Measurements from ENCODE around the gene TACC2.

Gene TACC2

GRCh38 chr10:122282253-122282671 is 293.3 kb downstream of the TACC2 start:
- DNase-seq: no peak

- DNase-seq: no peak
Measured at GRCh38 chr10:122282909-122283308, 293.9 kb downstream of the TACC2 start.

GRCh38 chr10:122285506-122286444 is 296.8 kb downstream of the TACC2 start:
- no peak for DNase-seq

GRCh38 chr10:122286867-122287266 is 297.9 kb downstream of the TACC2 start:
- no peak for DNase-seq

GRCh38 chr10:122287570-122287969 is 298.6 kb downstream of the TACC2 start:
- no peak for DNase-seq

GRCh38 chr10:122288262-122288661 is 299.3 kb downstream of the TACC2 start:
- DNase-seq: no peak

GRCh38 chr10:122288917-122289316 is 300.0 kb downstream of the TACC2 start:
- DNase-seq: no peak

- DNase-seq: no peak
Measured at GRCh38 chr10:122290334-122290733, 301.4 kb downstream of the TACC2 start.

GRCh38 chr10:122290833-122291532 is 302.0 kb downstream of the TACC2 start:
- no peak for DNase-seq

- DNase-seq: no peak
Measured at GRCh38 chr10:122291739-122292138, 302.8 kb downstream of the TACC2 start.

GRCh38 chr10:122292376-122292775 is 303.4 kb downstream of the TACC2 start:
- DNase-seq: no peak

- no peak for DNase-seq
Measured at GRCh38 chr10:122293156-122293960, 304.4 kb downstream of the TACC2 start.

- DNase-seq: no peak
Measured at GRCh38 chr10:122293961-122294380, 305.0 kb downstream of the TACC2 start.

GRCh38 chr10:122294511-122295450 is 305.8 kb downstream of the TACC2 start:
- no peak for DNase-seq

GRCh38 chr10:122295451-122295809 is 306.5 kb downstream of the TACC2 start:
- no peak for DNase-seq

- DNase-seq: no peak
Measured at GRCh38 chr10:122296363-122297120, 307.6 kb downstream of the TACC2 start.

GRCh38 chr10:122297583-122297982 is 308.6 kb downstream of the TACC2 start:
- DNase-seq: no peak

- no peak for DNase-seq
Measured at GRCh38 chr10:122298206-122298597, 309.2 kb downstream of the TACC2 start.

GRCh38 chr10:122298598-122299301 is 309.8 kb downstream of the TACC2 start:
- no peak for DNase-seq

GRCh38 chr10:122299423-122300075 is 310.6 kb downstream of the TACC2 start:
- no peak for DNase-seq
